ENCODE data around the gene DYNC1I2. TPM values are rescaled to one million over a fixed set of nuclear protein-coding genes. Genes with fewer than 3 reads are reported as not detected.

Gene DYNC1I2
- total RNA-seq, 1 experiment from 2014 or later: 72.8 TPM

GRCh38 chr2:171706152-171706803 lies 19.0 kb downstream of the DYNC1I2 start:
- Histone ChIP-seq H3K4me1 (ENCODE audit: control insufficient read depth, insufficient read depth, low read length) (peaks cover 11% of the 10 kb centered on the region; the same call in 1 of the 2 replicates), H3K27ac (ENCODE audit: low read length) (no peak overlapping the region), H3K4me3 (ENCODE audit: low read depth in 2 of 2, low read length in 2 of 2) (no peak overlapping the region), H3K9me3 (ENCODE audit: control insufficient read depth, insufficient read depth, low read depth, low read length) (no peaks in the 10 kb centered on the region), H3K27me3 (ENCODE audit: control insufficient read depth, insufficient read depth, low read length) (no peaks in the 10 kb centered on the region), H3K36me3 (ENCODE audit: control insufficient read depth, insufficient read depth, low read length) (peaks cover 6% of the 10 kb centered on the region; the same call in 1 of the 2 replicates)
- no peak for DNase-seq (ENCODE audit: low read depth, low spot score)
- TF ChIP-seq CTCF (IDR thresholded peaks at IDR 0.05) (peak; percentile 33; the same call in 1 of the 2 replicates), SIN3A (IDR thresholded peaks at IDR 0.05; ENCODE audit: borderline replicate concordance, insufficient read depth, low read depth, low read length) (no peak)
- in situ Hi-C loops (cut with HindIII; ENCODE audit: low pct_unique_long_range_greater_than_20kb, low sequenced_read_pairs): no loop called here
- intact Hi-C loops (cut with micrococcal nuclease; ENCODE audit: unreplicated experiment): loop anchor here (2.0 kb wide), 1 partner anchor 397 kb away; the partner anchor contains the start of gene DLX2
- ChIA-PET CTCF (interaction anchor here (0.5 to 1.0 kb wide), 3 partner anchors 340 to 421 kb away, joined by 3 to 6 read pairs (median 4); no protein-coding TSS in a partner anchor), POLR2A (no interaction called here)
- peak; percentile 63; the same call in 1 of the 2 replicates for ATAC-seq
- BruUV-seq (replicated peaks): no TSS peak

- intact Hi-C loops (cut with micrococcal nuclease; ENCODE audit: unreplicated experiment) (loop anchor here (2.0 kb wide), 1 partner anchor 395 kb away; the partner anchor contains the start of gene DLX2), in situ Hi-C loops (cut with HindIII; ENCODE audit: low pct_unique_long_range_greater_than_20kb, low sequenced_read_pairs) (no loop called here)
- ATAC-seq (no peak), DNase-seq (ENCODE audit: low read depth, low spot score) (no peak)
- Histone ChIP-seq H3K4me3 (ENCODE audit: low read depth in 2 of 2, low read length in 2 of 2) (no peak overlapping the region), H3K27me3 (ENCODE audit: control insufficient read depth, insufficient read depth, low read length) (no peaks in the 10 kb centered on the region), H3K27ac (ENCODE audit: low read length) (no peak overlapping the region; the same call in 1 of the 2 replicates), H3K9me3 (ENCODE audit: control insufficient read depth, insufficient read depth, low read depth, low read length) (no peaks in the 10 kb centered on the region), H3K36me3 (ENCODE audit: control insufficient read depth, insufficient read depth, low read length) (peaks cover 6% of the 10 kb centered on the region; the same call in 1 of the 2 replicates), H3K4me1 (ENCODE audit: control insufficient read depth, insufficient read depth, low read length) (peaks cover 16% of the 10 kb centered on the region; the same call in 1 of the 2 replicates)
- BruUV-seq (replicated peaks): no TSS peak
- ChIA-PET CTCF (interaction anchor here (0.6 kb wide), 1 partner anchor 11 kb away, joined by 12 read pairs; no protein-coding TSS in a partner anchor), POLR2A (no interaction called here)
- no peak for TF ChIP-seq TCF7L2 (IDR thresholded peaks at IDR 0.05; ENCODE audit: low read depth, low read length)
- TF ChIP-seq CTCF (IDR thresholded peaks at IDR 0.05): no peak
- TF ChIP-seq POLR2AphosphoS5 (IDR thresholded peaks at IDR 0.05; ENCODE audit: low read depth, low read length): no peak
- TF ChIP-seq, protein P1, sequence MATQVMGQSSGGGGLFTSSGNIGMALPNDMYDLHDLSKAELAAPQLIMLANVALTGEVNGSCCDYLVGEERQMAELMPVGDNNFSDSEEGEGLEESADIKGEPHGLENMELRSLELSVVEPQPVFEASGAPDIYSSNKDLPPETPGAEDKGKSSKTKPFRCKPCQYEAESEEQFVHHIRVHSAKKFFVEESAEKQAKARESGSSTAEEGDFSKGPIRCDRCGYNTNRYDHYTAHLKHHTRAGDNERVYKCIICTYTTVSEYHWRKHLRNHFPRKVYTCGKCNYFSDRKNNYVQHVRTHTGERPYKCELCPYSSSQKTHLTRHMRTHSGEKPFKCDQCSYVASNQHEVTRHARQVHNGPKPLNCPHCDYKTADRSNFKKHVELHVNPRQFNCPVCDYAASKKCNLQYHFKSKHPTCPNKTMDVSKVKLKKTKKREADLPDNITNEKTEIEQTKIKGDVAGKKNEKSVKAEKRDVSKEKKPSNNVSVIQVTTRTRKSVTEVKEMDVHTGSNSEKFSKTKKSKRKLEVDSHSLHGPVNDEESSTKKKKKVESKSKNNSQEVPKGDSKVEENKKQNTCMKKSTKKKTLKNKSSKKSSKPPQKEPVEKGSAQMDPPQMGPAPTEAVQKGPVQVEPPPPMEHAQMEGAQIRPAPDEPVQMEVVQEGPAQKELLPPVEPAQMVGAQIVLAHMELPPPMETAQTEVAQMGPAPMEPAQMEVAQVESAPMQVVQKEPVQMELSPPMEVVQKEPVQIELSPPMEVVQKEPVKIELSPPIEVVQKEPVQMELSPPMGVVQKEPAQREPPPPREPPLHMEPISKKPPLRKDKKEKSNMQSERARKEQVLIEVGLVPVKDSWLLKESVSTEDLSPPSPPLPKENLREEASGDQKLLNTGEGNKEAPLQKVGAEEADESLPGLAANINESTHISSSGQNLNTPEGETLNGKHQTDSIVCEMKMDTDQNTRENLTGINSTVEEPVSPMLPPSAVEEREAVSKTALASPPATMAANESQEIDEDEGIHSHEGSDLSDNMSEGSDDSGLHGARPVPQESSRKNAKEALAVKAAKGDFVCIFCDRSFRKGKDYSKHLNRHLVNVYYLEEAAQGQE (IDR thresholded peaks at IDR 0.05; ENCODE audit: insufficient read depth in 1 of 2, low read depth in 2 of 2, low read length in 1 of 2): no peak
- TF ChIP-seq SIN3A (IDR thresholded peaks at IDR 0.05; ENCODE audit: borderline replicate concordance, insufficient read depth, low read depth, low read length): no peak
Observed at GRCh38 chr2:171707752-171708151, 20.5 kb downstream of the DYNC1I2 start.

All from Panc1 (cell line).